ENCODE results near the gene CLEC4F.

DNA sequence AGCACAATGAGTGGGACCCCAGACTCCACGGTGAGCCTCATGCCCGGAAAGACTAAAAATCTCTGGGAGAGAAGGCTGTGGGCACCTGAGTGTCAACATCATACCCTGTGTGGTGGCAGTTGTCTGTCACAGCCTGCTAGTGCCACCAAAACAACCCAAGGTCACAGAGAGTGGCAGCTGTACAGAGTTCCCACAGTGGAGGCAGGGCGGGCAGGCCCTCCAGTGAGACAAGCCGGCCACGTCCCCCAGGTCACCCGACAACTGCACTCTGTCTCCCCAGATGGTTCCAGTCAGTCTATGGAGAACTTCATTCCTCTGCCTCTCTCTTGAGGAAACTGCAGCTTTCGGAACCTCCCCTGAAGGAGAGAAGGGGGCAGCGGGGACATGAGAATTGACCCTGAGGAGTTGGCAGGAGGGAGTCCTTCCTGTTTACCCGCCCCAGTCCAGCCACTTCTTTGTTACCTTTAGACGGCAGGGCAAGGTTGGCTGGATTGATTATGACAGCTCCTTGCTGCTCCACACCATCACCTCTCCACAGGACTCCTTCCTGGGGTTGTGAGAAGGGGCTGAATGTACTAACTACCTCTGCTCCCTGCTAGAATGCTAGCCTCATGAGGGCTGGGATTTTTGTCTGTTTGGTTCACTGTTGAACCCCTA, 18.7 kb downstream of the CLEC4F start:
- no peak for TF ChIP-seq FOXM1 (IDR thresholded peaks at IDR 0.05; ENCODE audit: low read depth)
- TF ChIP-seq, protein P1, sequence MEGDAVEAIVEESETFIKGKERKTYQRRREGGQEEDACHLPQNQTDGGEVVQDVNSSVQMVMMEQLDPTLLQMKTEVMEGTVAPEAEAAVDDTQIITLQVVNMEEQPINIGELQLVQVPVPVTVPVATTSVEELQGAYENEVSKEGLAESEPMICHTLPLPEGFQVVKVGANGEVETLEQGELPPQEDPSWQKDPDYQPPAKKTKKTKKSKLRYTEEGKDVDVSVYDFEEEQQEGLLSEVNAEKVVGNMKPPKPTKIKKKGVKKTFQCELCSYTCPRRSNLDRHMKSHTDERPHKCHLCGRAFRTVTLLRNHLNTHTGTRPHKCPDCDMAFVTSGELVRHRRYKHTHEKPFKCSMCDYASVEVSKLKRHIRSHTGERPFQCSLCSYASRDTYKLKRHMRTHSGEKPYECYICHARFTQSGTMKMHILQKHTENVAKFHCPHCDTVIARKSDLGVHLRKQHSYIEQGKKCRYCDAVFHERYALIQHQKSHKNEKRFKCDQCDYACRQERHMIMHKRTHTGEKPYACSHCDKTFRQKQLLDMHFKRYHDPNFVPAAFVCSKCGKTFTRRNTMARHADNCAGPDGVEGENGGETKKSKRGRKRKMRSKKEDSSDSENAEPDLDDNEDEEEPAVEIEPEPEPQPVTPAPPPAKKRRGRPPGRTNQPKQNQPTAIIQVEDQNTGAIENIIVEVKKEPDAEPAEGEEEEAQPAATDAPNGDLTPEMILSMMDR (IDR thresholded peaks at IDR 0.05) = no peak
- TF ChIP-seq GATA2 (CRISPR knock-in tag; IDR thresholded peaks at IDR 0.05) = no peak
- TF ChIP-seq, protein P2, sequence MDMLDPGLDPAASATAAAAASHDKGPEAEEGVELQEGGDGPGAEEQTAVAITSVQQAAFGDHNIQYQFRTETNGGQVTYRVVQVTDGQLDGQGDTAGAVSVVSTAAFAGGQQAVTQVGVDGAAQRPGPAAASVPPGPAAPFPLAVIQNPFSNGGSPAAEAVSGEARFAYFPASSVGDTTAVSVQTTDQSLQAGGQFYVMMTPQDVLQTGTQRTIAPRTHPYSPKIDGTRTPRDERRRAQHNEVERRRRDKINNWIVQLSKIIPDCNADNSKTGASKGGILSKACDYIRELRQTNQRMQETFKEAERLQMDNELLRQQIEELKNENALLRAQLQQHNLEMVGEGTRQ (IDR thresholded peaks at IDR 0.05; ENCODE audit: borderline replicate concordance, low read depth, low read length) = no peak
- no peak for TF ChIP-seq SMC3 (IDR thresholded peaks at IDR 0.05; ENCODE audit: low read depth, low read length)
- TF ChIP-seq NFIC (IDR thresholded peaks at IDR 0.05; ENCODE audit: borderline replicate concordance) = no peak
- no peak for TF ChIP-seq TEAD4 (IDR thresholded peaks at IDR 0.05; ENCODE audit: borderline replicate concordance, insufficient read depth)
- TF ChIP-seq, protein P3, sequence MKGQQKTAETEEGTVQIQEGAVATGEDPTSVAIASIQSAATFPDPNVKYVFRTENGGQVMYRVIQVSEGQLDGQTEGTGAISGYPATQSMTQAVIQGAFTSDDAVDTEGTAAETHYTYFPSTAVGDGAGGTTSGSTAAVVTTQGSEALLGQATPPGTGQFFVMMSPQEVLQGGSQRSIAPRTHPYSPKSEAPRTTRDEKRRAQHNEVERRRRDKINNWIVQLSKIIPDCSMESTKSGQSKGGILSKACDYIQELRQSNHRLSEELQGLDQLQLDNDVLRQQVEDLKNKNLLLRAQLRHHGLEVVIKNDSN (IDR thresholded peaks at IDR 0.05; ENCODE audit: borderline replicate concordance, low read depth) = no peak
- no peak for TF ChIP-seq NRF1 (IDR thresholded peaks at IDR 0.05; ENCODE audit: low read depth, low read length)
- no peak for TF ChIP-seq CHD2 (IDR thresholded peaks at IDR 0.05; ENCODE audit: low read length, partially characterized antibody)
- TF ChIP-seq RAD21 (IDR thresholded peaks at IDR 0.05; ENCODE audit: low read length) = no peak
- no peak for TF ChIP-seq RXRA (IDR thresholded peaks at IDR 0.05; ENCODE audit: borderline replicate concordance, low read depth)
- TF ChIP-seq EZH2phosphoT487 (IDR thresholded peaks at IDR 0.05; ENCODE audit: borderline replicate concordance, low read depth) = no peak
- no peak for TF ChIP-seq RFX5 (IDR thresholded peaks at IDR 0.05; ENCODE audit: low read length)
